ENCODE measurements around the gene TBC1D8. TPM values are rescaled to one million over a fixed set of nuclear protein-coding genes. Genes with fewer than 3 reads are reported as not detected.

TBC1D8 gene
- total and polyA plus RNA-seq, 9 of the 15 experiments (the other 6 are each of a cell fraction or from before 2014, with no cell fraction given) = 0.36 to 1.3 (median 0.82) TPM

DNA sequence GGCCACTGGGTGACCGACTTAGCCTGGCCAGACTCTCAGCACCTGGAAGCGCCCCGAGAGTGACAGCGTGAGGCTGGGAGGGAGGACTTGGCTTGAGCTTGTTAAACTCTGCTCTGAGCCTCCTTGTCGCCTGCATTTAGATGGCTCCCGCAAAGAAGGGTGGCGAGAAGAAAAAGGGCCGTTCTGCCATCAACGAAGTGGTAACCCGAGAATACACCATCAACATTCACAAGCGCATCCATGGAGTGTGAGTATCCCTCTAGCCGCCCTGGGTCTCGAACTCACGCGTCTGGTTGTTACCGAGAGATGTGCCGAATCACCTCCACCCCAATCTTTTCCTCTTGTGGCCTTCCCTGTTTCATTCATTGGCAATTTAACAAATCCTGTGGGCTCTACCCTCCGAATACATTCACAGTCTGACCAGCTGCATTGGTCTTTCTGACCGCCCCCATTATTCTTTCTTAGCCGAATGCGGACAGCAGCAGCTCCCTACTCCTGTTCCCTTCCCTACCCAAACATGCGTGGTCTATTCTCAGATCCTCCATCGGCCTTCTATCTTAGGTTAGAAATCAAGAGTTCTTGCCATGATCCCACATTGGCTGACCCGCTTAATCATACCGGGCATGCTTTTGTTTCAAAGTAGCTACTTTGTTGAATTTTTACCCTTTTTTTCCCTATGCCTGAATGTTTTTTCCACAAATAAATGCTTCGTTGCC, 148.5 kb downstream of the TBC1D8 start (continued):
- TF ChIP-seq FOXJ2 (tag; IDR thresholded peaks at IDR 0.05) (no peak), BRD4 (IDR thresholded peaks at IDR 0.05) (peak; percentile 65), U2AF2 (optimal IDR thresholded peaks at IDR 0.05; ENCODE audit: low read depth, low read length) (no peak), SNRNP70 (optimal IDR thresholded peaks at IDR 0.05; ENCODE audit: low read depth, low read length) (peak; percentile 29), BDP1 (IDR thresholded peaks at IDR 0.05; ENCODE audit: insufficient read depth, insufficient read length) (no peak), ETV1 (tag; conservative IDR thresholded peaks at IDR 0.05; ENCODE audit: low read depth) (no peak)
- TF ChIP-seq, protein P1, sequence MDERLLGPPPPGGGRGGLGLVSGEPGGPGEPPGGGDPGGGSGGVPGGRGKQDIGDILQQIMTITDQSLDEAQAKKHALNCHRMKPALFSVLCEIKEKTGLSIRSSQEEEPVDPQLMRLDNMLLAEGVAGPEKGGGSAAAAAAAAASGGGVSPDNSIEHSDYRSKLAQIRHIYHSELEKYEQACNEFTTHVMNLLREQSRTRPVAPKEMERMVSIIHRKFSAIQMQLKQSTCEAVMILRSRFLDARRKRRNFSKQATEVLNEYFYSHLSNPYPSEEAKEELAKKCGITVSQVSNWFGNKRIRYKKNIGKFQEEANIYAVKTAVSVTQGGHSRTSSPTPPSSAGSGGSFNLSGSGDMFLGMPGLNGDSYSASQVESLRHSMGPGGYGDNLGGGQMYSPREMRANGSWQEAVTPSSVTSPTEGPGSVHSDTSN (CRISPR knock-in tag; IDR thresholded peaks at IDR 0.05; ENCODE audit: low read depth) = no peak
- TF ChIP-seq, protein P1 (tag; conservative IDR thresholded peaks at IDR 0.05; ENCODE audit: low read depth) = no peak
- TF ChIP-seq, protein P2, sequence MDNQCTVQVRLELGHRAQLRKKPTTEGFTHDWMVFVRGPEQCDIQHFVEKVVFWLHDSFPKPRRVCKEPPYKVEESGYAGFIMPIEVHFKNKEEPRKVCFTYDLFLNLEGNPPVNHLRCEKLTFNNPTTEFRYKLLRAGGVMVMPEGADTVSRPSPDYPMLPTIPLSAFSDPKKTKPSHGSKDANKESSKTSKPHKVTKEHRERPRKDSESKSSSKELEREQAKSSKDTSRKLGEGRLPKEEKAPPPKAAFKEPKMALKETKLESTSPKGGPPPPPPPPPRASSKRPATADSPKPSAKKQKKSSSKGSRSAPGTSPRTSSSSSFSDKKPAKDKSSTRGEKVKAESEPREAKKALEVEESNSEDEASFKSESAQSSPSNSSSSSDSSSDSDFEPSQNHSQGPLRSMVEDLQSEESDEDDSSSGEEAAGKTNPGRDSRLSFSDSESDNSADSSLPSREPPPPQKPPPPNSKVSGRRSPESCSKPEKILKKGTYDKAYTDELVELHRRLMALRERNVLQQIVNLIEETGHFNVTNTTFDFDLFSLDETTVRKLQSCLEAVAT (IDR thresholded peaks at IDR 0.05) = 0 out of 4 replicates have a peak, but pooled peaks of 1 of the 2 experiments have one; percentile 8

Data from K562 (cell line).